Loucy (cell line): ENCODE data around the gene RESF1.
A peak's percentile ranks its signal among the peaks of the same experiment; 100 is the strongest.

Source experiments
- H2AFZ ChIP-seq: fragments of 200-600 bp; sonication (generic); 2 replicates; pipeline ENCODE4 v1.6.0; 2016; ENCODE audit warnings: antibody characterized with exemption, mild to moderate bottlenecking, low read length, moderate library complexity
- H3F3A ChIP-seq: fragments of 200-600 bp; 2 replicates; pipeline ENCODE4 v1.6.0; 2016; ENCODE audit warnings: antibody characterized with exemption, low read depth, mild to moderate bottlenecking
- H3K27me3 ChIP-seq: fragments of 200-600 bp; sonication (generic); 2 replicates; pipeline ENCODE4 v1.6.1; 2014; ENCODE audit warnings: low read length, mild to moderate bottlenecking; ENCODE audit not compliant: insufficient read depth, poor library complexity, severe bottlenecking
- H3K36me3 ChIP-seq: fragments of 200-600 bp; sonication (generic); 2 replicates; pipeline ENCODE4 v1.6.1; 2016; ENCODE audit warnings: low read length; ENCODE audit not compliant: insufficient read depth
- H3K4me1 ChIP-seq: fragments of 200-600 bp; sonication (generic); 2 replicates; pipeline ENCODE4 v1.5.1; 2014; ENCODE audit warnings: low read length, mild to moderate bottlenecking; ENCODE audit not compliant: insufficient read depth, poor library complexity, severe bottlenecking
- H3K4me2 ChIP-seq: fragments of 200-600 bp; sonication (generic); 2 replicates; pipeline ENCODE4 v1.6.0; 2014; ENCODE audit warnings: antibody characterized with exemption, low read length, low read depth, mild to moderate bottlenecking; ENCODE audit not compliant: poor library complexity, severe bottlenecking
- H3K4me3 ChIP-seq: fragments of 200-600 bp; sonication (generic); 2 replicates; pipeline ENCODE4 v1.5.1; 2014; ENCODE audit warnings: low read length, mild to moderate bottlenecking, mixed read lengths; ENCODE audit not compliant: poor library complexity, severe bottlenecking
- H3K79me2 ChIP-seq: fragments of 200-600 bp; sonication (generic); 2 replicates; pipeline ENCODE4 v1.6.1; 2014; ENCODE audit warnings: low read length; ENCODE audit not compliant: insufficient read depth
- H3K9ac ChIP-seq: fragments of 200-600 bp; sonication (generic); 2 replicates; pipeline ENCODE4 v1.6.0; 2014; ENCODE audit warnings: mild to moderate bottlenecking, low read depth, low read length, moderate library complexity; ENCODE audit not compliant: poor library complexity, severe bottlenecking
- H3K9me2 ChIP-seq: fragments of 200-600 bp; sonication (generic); replicated peaks from 2 replicates; pipeline ENCODE4 v1.6.1; 2016; ENCODE audit warnings: low read depth, low read length, mixed read lengths
- H3K9me3 ChIP-seq: fragments of 200-600 bp; sonication (generic); 2 replicates; pipeline ENCODE4 v1.6.1; 2014; ENCODE audit warnings: mild to moderate bottlenecking, antibody characterized with exemption, low read length, low read depth; ENCODE audit not compliant: insufficient read depth
- H4K20me1 ChIP-seq: fragments of 200-600 bp; sonication (generic); 2 replicates; pipeline ENCODE4 v1.6.0; 2014; ENCODE audit warnings: antibody characterized with exemption, low read length, mild to moderate bottlenecking; ENCODE audit not compliant: insufficient read depth, poor library complexity, severe bottlenecking
- EZH2phosphoT487 ChIP-seq: fragments of 200-600 bp; IDR thresholded peaks from 2 replicates; pipeline ENCODE4 v1.6.1; 2018; ENCODE audit warnings: antibody characterized with exemption, mild to moderate bottlenecking, moderate library complexity, borderline replicate concordance
- TF ChIP-seq, protein P1 (sequence below): fragments of 200-600 bp; sonication (generic); conservative IDR thresholded peaks from 2 replicates; pipeline ENCODE4 v1.5.1; 2014; ENCODE audit warnings: mild to moderate bottlenecking, antibody characterized with exemption, low read length

The RESF1 gene, protein sequence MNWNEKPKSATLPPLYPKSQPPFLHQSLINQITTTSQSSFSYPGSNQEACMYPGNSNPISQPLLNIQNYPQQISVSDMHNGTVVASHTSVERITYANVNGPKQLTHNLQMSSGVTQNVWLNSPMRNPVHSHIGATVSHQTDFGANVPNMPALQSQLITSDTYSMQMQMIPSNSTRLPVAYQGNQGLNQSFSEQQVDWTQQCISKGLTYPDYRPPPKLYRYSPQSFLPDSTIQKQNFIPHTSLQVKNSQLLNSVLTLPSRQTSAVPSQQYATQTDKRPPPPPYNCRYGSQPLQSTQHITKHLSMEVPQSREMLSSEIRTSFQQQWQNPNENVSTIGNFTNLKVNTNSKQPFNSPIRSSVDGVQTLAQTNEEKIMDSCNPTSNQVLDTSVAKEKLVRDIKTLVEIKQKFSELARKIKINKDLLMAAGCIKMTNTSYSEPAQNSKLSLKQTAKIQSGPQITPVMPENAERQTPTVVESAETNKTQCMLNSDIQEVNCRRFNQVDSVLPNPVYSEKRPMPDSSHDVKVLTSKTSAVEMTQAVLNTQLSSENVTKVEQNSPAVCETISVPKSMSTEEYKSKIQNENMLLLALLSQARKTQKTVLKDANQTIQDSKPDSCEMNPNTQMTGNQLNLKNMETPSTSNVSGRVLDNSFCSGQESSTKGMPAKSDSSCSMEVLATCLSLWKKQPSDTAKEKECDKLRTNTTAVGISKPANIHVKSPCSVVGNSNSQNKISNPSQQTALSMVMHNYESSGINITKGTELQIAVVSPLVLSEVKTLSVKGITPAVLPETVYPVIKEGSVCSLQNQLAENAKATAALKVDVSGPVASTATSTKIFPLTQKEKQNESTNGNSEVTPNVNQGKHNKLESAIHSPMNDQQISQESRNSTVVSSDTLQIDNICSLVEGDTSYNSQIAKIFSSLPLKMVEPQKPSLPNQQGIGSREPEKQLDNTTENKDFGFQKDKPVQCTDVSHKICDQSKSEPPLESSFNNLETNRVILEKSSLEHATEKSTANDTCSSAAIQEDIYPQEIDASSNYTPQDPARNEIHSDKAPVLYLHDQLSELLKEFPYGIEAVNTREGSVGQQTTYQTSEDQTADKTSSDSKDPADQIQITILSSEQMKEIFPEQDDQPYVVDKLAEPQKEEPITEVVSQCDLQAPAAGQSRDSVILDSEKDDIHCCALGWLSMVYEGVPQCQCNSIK (N-terminal part only)

DNA sequence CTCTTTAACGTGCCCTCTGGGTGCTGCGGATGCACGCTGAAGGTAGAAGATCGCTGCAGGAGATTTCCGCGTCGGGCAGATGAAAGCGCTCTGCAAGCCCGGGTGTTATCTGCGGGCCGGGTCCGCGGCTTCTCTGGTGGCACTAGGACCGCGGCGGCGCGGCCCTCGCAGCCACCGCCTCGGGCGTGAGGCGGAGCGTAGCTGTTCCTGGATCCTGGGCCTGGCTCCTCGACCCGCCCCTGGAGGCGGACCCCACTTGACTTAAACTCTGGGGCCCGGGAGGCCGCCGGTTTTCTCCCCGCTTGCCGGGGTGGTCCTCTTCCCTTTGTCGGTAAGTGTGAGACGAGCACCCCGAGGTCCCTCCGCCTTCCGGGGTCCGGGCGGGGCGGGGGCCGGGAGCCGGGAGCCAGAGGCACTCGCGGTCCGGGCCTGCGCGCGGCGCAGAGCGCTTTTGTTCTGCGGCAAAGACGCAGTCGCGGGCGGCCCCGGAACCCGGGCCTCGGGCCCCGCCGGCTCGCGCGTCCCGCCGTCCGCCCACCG lies at the start of gene RESF1:
TSS of gene RESF1 (plus strand) at position 255 of the 540 bp plus-strand sequence. CDS start 21,541 bp downstream, outside the sequence.
- peaks cover 4% of the 10 kb centered on the region; the same call in 1 of the 2 replicates for H3F3A ChIP-seq
- H4K20me1 ChIP-seq, result peaks cover 32% of the 10 kb centered on the region
- no peaks in the 10 kb centered on the region for H3K9me3 ChIP-seq
- H3K36me3 ChIP-seq, result peaks cover 6% of the 10 kb centered on the region; the same call in 1 of the 2 replicates
- H3K9ac ChIP-seq, result peak within 1 kb of the TSS; percentile 75
- no peak for TF ChIP-seq EZH2phosphoT487
- TF ChIP-seq, protein P1, sequence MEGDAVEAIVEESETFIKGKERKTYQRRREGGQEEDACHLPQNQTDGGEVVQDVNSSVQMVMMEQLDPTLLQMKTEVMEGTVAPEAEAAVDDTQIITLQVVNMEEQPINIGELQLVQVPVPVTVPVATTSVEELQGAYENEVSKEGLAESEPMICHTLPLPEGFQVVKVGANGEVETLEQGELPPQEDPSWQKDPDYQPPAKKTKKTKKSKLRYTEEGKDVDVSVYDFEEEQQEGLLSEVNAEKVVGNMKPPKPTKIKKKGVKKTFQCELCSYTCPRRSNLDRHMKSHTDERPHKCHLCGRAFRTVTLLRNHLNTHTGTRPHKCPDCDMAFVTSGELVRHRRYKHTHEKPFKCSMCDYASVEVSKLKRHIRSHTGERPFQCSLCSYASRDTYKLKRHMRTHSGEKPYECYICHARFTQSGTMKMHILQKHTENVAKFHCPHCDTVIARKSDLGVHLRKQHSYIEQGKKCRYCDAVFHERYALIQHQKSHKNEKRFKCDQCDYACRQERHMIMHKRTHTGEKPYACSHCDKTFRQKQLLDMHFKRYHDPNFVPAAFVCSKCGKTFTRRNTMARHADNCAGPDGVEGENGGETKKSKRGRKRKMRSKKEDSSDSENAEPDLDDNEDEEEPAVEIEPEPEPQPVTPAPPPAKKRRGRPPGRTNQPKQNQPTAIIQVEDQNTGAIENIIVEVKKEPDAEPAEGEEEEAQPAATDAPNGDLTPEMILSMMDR, result no peak
- H3K9me2 ChIP-seq, result no peaks in the 10 kb centered on the region
- peak within 1 kb of the TSS; percentile 91 for H3K4me3 ChIP-seq
- H3K79me2 ChIP-seq, result peaks cover 46% of the 10 kb centered on the region
- peaks cover 43% of the 10 kb centered on the region for H3K4me1 ChIP-seq
- no peaks in the 10 kb centered on the region for H3K27me3 ChIP-seq
- H3K4me2 ChIP-seq, result peak within 1 kb of the TSS; percentile 84
- H2AFZ ChIP-seq, result peak within 1 kb of the TSS; percentile 80

DNA sequence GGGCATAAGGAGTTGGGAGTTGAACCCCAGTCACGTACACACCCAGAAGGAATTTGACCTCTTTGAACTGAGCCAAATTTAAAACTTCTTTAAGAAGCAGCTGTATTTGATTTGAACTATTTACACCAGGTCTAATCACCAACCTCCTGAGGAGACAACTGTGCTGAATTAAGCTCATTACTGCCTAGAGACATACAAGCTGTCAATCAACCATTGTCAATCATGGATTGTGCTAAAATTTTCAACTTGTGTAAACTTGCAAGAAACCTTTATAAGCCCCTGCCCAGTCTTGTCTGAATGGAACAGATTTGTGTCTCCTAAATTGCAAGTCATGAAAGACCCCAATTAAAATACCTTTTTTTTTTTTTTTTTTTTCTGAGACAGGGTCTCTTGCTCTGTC lies 44.3 kb upstream of the RESF1 start:
- H3K27me3 ChIP-seq, result no peaks in the 10 kb centered on the region
- H3K9ac ChIP-seq, result no peak overlapping the region
- H3F3A ChIP-seq, result no peaks in the 10 kb centered on the region
- TF ChIP-seq EZH2phosphoT487, result no peak
- TF ChIP-seq, protein P1, result no peak
- H2AFZ ChIP-seq, result no peak overlapping the region
- no peak overlapping the region for H3K4me3 ChIP-seq
- H3K36me3 ChIP-seq, result no peaks in the 10 kb centered on the region
- H3K4me2 ChIP-seq, result no peak overlapping the region
- peaks cover 10% of the 10 kb centered on the region; the same call in 1 of the 2 replicates for H3K9me3 ChIP-seq
- H3K9me2 ChIP-seq, result no peaks in the 10 kb centered on the region
- no peaks in the 10 kb centered on the region for H3K4me1 ChIP-seq
- no peaks in the 10 kb centered on the region for H4K20me1 ChIP-seq
- H3K79me2 ChIP-seq, result no peaks in the 10 kb centered on the region

DNA sequence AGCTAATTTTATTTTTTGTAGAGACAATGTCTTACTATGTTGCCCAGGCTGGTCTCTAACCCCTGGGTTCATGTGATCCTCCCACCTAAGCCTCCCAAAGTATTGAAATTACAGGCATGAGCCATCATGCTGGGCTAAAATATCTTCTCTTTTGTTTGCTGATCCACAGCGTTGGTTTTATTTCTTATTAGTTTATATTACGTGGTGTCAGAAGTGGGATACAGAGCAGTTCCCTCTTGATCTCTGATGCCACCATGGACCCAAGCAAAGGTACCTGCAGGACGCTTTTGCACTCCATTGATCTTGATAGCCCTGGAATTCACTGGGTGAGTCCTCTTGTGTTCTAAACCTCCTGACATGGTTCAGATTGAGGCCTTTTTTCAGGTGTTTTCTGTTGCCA lies 43.8 kb upstream of the RESF1 start:
- Histone ChIP-seq H3K9ac (no peak overlapping the region), H3K79me2 (no peaks in the 10 kb centered on the region), H3K4me2 (no peak overlapping the region), H3K4me1 (no peaks in the 10 kb centered on the region), H3K36me3 (no peaks in the 10 kb centered on the region), H3K27me3 (no peaks in the 10 kb centered on the region), H3F3A (no peaks in the 10 kb centered on the region), H2AFZ (no peak overlapping the region), H3K9me3 (peaks cover 10% of the 10 kb centered on the region; the same call in 1 of the 2 replicates), H3K4me3 (no peak overlapping the region), H3K9me2 (no peaks in the 10 kb centered on the region), H4K20me1 (no peaks in the 10 kb centered on the region)
- TF ChIP-seq EZH2phosphoT487, result no peak
- TF ChIP-seq, protein P1, result no peak
